Measurements from ENCODE around the gene FRMD5. TPM values are rescaled to one million over a fixed set of nuclear protein-coding genes. Genes with fewer than 3 reads are reported as not detected.

FRMD5 gene
- total RNA-seq, 1 experiment from 2014 or later: 3.9 TPM

DNA sequence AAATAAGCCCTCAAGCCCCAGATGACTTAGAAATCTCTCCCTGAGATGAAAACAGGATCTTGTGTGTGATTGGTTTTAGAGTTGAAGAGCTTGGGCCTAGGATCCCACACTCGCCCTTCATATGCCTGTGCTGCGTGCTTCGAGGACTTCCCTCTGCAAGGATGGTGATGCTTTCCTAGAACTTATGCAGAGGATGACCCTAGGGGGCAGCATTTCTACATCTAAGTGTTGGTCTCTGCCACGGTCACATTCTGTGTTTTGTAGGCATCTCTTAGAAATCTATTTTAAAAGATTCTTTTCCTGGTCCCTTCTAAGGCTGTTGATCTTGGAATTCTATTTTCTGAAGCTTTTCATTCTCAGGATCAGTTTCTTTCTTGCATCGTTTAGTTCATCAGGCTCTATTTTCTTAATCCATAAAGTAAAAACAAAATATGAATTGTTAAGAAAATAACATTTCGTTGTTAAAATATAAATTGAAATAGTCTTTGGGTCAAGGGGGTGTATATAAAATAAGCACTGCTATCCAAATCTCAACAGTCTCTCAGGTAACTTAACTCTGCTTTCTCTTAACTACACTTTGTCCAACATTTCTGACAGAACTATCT is 322.6 kb downstream of the FRMD5 start:
- Histone ChIP-seq H2BK120ac (ENCODE audit: low read depth, low read length, poor library complexity, severe bottlenecking) (no peak overlapping the region), H3K23me2 (ENCODE audit: insufficient read length, low read depth, low read length, poor library complexity, severe bottlenecking) (no peaks in the 10 kb centered on the region), H2AFZ (ENCODE audit: low read length) (no peak overlapping the region), H4K5ac (ENCODE audit: insufficient read length, low read depth, low read length) (no peak overlapping the region), H4K20me1 (ENCODE audit: control insufficient read depth, insufficient read depth, insufficient read length) (no peaks in the 10 kb centered on the region), H3K79me2 (ENCODE audit: insufficient read depth, low read length) (no peaks in the 10 kb centered on the region), H3K9ac (ENCODE audit: extremely low read depth, insufficient read length, low read length) (no peak overlapping the region), H3K4me2 (ENCODE audit: insufficient read depth, insufficient read length, low read length) (no peak overlapping the region), H3K4ac (ENCODE audit: low read depth, low read length) (no peak overlapping the region), H2AK5ac (ENCODE audit: insufficient read length, low read length) (no peak overlapping the region), H4K91ac (ENCODE audit: insufficient read length, low read depth, low read length) (no peak overlapping the region), H3K9me3 (ENCODE audit: control insufficient read depth, low read depth, low read length) (no peaks in the 10 kb centered on the region), H2BK12ac (ENCODE audit: insufficient read length, low read depth, low read length) (no peak overlapping the region), H3K23ac (ENCODE audit: insufficient read length, low read depth, low read length) (no peak overlapping the region), H3K27me3 (ENCODE audit: insufficient read depth, low read length) (no peaks in the 10 kb centered on the region), H3T11ph (ENCODE audit: low read length) (no peak overlapping the region), H2BK20ac (ENCODE audit: low read depth, low read length, poor library complexity, severe bottlenecking) (no peak overlapping the region), H2BK15ac (ENCODE audit: low read depth, low read length) (no peak overlapping the region), H3K4me1 (ENCODE audit: insufficient read depth, low read length) (no peaks in the 10 kb centered on the region), H4K8ac (replicated peaks; ENCODE audit: insufficient read length, low read depth, low read length) (no peak overlapping the region), H3K14ac (ENCODE audit: insufficient read depth, low read length) (no peak overlapping the region), H3K79me1 (ENCODE audit: insufficient read depth, low read depth, low read length, poor library complexity, severe bottlenecking) (no peaks in the 10 kb centered on the region), H3K27ac (ENCODE audit: insufficient read length, low read depth, low read length) (no peak overlapping the region), H3K18ac (ENCODE audit: insufficient read length, low read depth, low read length) (no peak overlapping the region), H2BK5ac (ENCODE audit: insufficient read length, low read length) (no peak overlapping the region), H3K56ac (ENCODE audit: insufficient read length, low read depth, low read length) (no peak overlapping the region)
- no peaks in the 10 kb centered on the region for H3K9me3 Mint-ChIP-seq
- TF ChIP-seq, protein P1, sequence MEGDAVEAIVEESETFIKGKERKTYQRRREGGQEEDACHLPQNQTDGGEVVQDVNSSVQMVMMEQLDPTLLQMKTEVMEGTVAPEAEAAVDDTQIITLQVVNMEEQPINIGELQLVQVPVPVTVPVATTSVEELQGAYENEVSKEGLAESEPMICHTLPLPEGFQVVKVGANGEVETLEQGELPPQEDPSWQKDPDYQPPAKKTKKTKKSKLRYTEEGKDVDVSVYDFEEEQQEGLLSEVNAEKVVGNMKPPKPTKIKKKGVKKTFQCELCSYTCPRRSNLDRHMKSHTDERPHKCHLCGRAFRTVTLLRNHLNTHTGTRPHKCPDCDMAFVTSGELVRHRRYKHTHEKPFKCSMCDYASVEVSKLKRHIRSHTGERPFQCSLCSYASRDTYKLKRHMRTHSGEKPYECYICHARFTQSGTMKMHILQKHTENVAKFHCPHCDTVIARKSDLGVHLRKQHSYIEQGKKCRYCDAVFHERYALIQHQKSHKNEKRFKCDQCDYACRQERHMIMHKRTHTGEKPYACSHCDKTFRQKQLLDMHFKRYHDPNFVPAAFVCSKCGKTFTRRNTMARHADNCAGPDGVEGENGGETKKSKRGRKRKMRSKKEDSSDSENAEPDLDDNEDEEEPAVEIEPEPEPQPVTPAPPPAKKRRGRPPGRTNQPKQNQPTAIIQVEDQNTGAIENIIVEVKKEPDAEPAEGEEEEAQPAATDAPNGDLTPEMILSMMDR (conservative IDR thresholded peaks at IDR 0.05): peak; percentile 79
- peak; percentile 62 for DNase-seq
- H3K27ac Mint-ChIP-seq: no peak overlapping the region
- H3K27me3 Mint-ChIP-seq (ENCODE audit: low read depth): no peaks in the 10 kb centered on the region
- H3K4me3 Mint-ChIP-seq: no peak overlapping the region
- H3K36me3 Mint-ChIP-seq (ENCODE audit: insufficient read depth in 1 of 3, low read depth in 3 of 3): peaks cover 5 to 35% (median 17%) of the 10 kb centered on the region in 3 experiments; a peak in 6 of 7 replicates
- no peaks in the 10 kb centered on the region for H3K4me1 Mint-ChIP-seq
- no CpG with 5 or more reads among the region's 6 CpGs for WGBS (ENCODE audit: extremely low coverage, insufficient read length, low lambda C conversion rate)
